Measurements from ENCODE around the gene LKAAEAR1.

- TF ChIP-seq EZH2phosphoT487 (IDR thresholded peaks at IDR 0.05; ENCODE audit: low read depth, severe bottlenecking, unreplicated experiment), result no peak
- no peak for TF ChIP-seq EZH2 (IDR thresholded peaks at IDR 0.05; ENCODE audit: borderline replicate concordance)
- TF ChIP-seq CTCF (IDR thresholded peaks at IDR 0.05; ENCODE audit: poor library complexity), result peak; percentile 68
These were observed 14.5 kb downstream of the LKAAEAR1 start for GRCh38 chr20:64069614-64070243.

All from hepatocyte (in vitro differentiated cells).